Activated T-helper 2 cell treated with anti-CD3 and anti-CD28 coated beads, Interferon-gamma antibody, Interleukin-2, Interleukin-4, amounts not matched to agents 10 μg/mL and 5 μg/mL and 100 μg/mL, durations not matched to agents 14 hours and 24 hours and 36 hours (primary cell): ENCODE results near the gene TRUB1. TPM values are rescaled to one million over a fixed set of nuclear protein-coding genes. Genes with fewer than 3 reads are reported as not detected.

Experiments used
- DNase-seq: peaks from one replicate; pipeline ENCODE4 v3.0.0; 2021; ENCODE audit warnings: low spot score
- H3K27ac Mint-ChIP-seq: one replicate; pipeline ENCODE4 v1.8.0; 2021; ENCODE audit warnings: mixed read lengths
- H3K27me3 Mint-ChIP-seq: one replicate; pipeline ENCODE4 v1.8.0; 2021; ENCODE audit warnings: low read depth, mixed read lengths
- H3K36me3 Mint-ChIP-seq: one replicate; pipeline ENCODE4 v1.8.0; 2021; ENCODE audit warnings: low read depth, mixed read lengths
- H3K4me1 Mint-ChIP-seq: one replicate; pipeline ENCODE4 v1.8.0; 2021; ENCODE audit warnings: low read depth, mixed read lengths
- H3K4me3 Mint-ChIP-seq: one replicate; pipeline ENCODE4 v1.8.0; 2021; ENCODE audit warnings: low read depth, mild to moderate bottlenecking, moderate library complexity, mixed read lengths
- H3K9me3 Mint-ChIP-seq: one replicate; pipeline ENCODE4 v1.8.0; 2021; ENCODE audit warnings: mixed read lengths
- intact Hi-C: fragments of 100-400 bp; cut with micrococcal nuclease; formaldehyde crosslinking; loops from one replicate; pipeline ENCODE4 v1.15.1; 2023
- total RNA-seq: library from RNA; stranded (reverse); gene quantifications from 2 replicates; pipeline ENCODE4 v1.2.3, GENCODE V29; 2022

TRUB1 gene
- total RNA-seq, 1 donor from 2014 or later = 20.3 TPM

- Mint-ChIP-seq H3K36me3 (peaks cover 3% of the 10 kb centered on the region), H3K9me3 (peaks cover 11% of the 10 kb centered on the region), H3K27ac (peak overlapping the region; percentile 86), H3K4me1 (peaks cover 52% of the 10 kb centered on the region), H3K4me3 (peak overlapping the region; percentile 43), H3K27me3 (no peaks in the 10 kb centered on the region)
- DNase-seq = no peak
- intact Hi-C loops = loop anchor here (1.0 to 5.0 kb wide), 2 partner anchors 26 to 385 kb away; partner anchors contain the start of gene TRUB1
Observed at GRCh38 chr10:114911801-114912469, 26.1 kb upstream of the TRUB1 start.

- Mint-ChIP-seq H3K9me3 (peaks cover 11% of the 10 kb centered on the region), H3K4me1 (peaks cover 52% of the 10 kb centered on the region), H3K27me3 (no peaks in the 10 kb centered on the region), H3K27ac (peak overlapping the region; percentile 86), H3K36me3 (peaks cover 3% of the 10 kb centered on the region), H3K4me3 (peak overlapping the region; percentile 22)
- DNase-seq = no peak
- intact Hi-C loops = loop anchor here (5.0 kb wide), 1 partner anchor 385 kb away; no protein-coding TSS in a partner anchor
Observed at GRCh38 chr10:114912470-114912859, 25.5 kb upstream of the TRUB1 start.

- peak overlapping the region; percentile 79 for H3K27ac Mint-ChIP-seq
- H3K4me1 Mint-ChIP-seq = peaks cover 59% of the 10 kb centered on the region
- H3K9me3 Mint-ChIP-seq = peaks cover 4% of the 10 kb centered on the region
- no peak for DNase-seq
- peaks cover 3% of the 10 kb centered on the region for H3K36me3 Mint-ChIP-seq
- no peaks in the 10 kb centered on the region for H3K27me3 Mint-ChIP-seq
- intact Hi-C loops = loop anchor here (1.0 to 5.0 kb wide), 7 partner anchors 12 to 422 kb away; no protein-coding TSS in a partner anchor
- H3K4me3 Mint-ChIP-seq = peak overlapping the region; percentile 37
Observed at GRCh38 chr10:114914560-114914959, 23.4 kb upstream of the TRUB1 start.

GRCh38 chr10:114915294-114915693, 22.7 kb upstream of the TRUB1 start:
- no peaks in the 10 kb centered on the region for H3K27me3 Mint-ChIP-seq
- intact Hi-C loops = loop anchor here (2.0 kb wide), 2 partner anchors 38 to 90 kb away; no protein-coding TSS in a partner anchor
- peak overlapping the region; percentile 74 for H3K27ac Mint-ChIP-seq
- no peaks in the 10 kb centered on the region for H3K9me3 Mint-ChIP-seq
- peaks cover 54% of the 10 kb centered on the region for H3K4me1 Mint-ChIP-seq
- H3K4me3 Mint-ChIP-seq = no peak overlapping the region
- DNase-seq = no peak
- H3K36me3 Mint-ChIP-seq = peaks cover 3% of the 10 kb centered on the region

- H3K27ac Mint-ChIP-seq = no peak overlapping the region
- H3K27me3 Mint-ChIP-seq = no peaks in the 10 kb centered on the region
- H3K4me1 Mint-ChIP-seq = peaks cover 45% of the 10 kb centered on the region
- H3K9me3 Mint-ChIP-seq = no peaks in the 10 kb centered on the region
- intact Hi-C loops = no loop called here
- DNase-seq = no peak
- H3K36me3 Mint-ChIP-seq = peaks cover 6% of the 10 kb centered on the region
- H3K4me3 Mint-ChIP-seq = no peak overlapping the region
Observed at GRCh38 chr10:114916653-114917052, 21.3 kb upstream of the TRUB1 start.

- Mint-ChIP-seq H3K4me3 (no peak overlapping the region), H3K36me3 (peaks cover 6% of the 10 kb centered on the region), H3K9me3 (no peaks in the 10 kb centered on the region), H3K27me3 (peaks cover 1% of the 10 kb centered on the region), H3K27ac (no peak overlapping the region), H3K4me1 (peaks cover 37% of the 10 kb centered on the region)
- intact Hi-C loops = no loop called here
- no peak for DNase-seq
Observed at GRCh38 chr10:114917459-114917858, 20.5 kb upstream of the TRUB1 start.

GRCh38 chr10:114917927-114918672, 19.9 kb upstream of the TRUB1 start:
- intact Hi-C loops = no loop called here
- H3K36me3 Mint-ChIP-seq = peaks cover 6% of the 10 kb centered on the region
- no peaks in the 10 kb centered on the region for H3K9me3 Mint-ChIP-seq
- H3K27me3 Mint-ChIP-seq = peaks cover 2% of the 10 kb centered on the region
- peaks cover 36% of the 10 kb centered on the region for H3K4me1 Mint-ChIP-seq
- peak overlapping the region; percentile 1 for H3K27ac Mint-ChIP-seq
- H3K4me3 Mint-ChIP-seq = no peak overlapping the region
- DNase-seq = no peak

GRCh38 chr10:114920459-114920858, 17.5 kb upstream of the TRUB1 start:
- intact Hi-C loops = no loop called here
- Mint-ChIP-seq H3K9me3 (peaks cover 3% of the 10 kb centered on the region), H3K27me3 (peaks cover 2% of the 10 kb centered on the region), H3K36me3 (peaks cover 7% of the 10 kb centered on the region), H3K4me3 (no peak overlapping the region), H3K4me1 (peaks cover 17% of the 10 kb centered on the region), H3K27ac (no peak overlapping the region)
- DNase-seq = no peak

- intact Hi-C loops = no loop called here
- DNase-seq = no peak
- Mint-ChIP-seq H3K4me3 (no peak overlapping the region), H3K9me3 (peaks cover 3% of the 10 kb centered on the region), H3K36me3 (peaks cover 6% of the 10 kb centered on the region), H3K27ac (no peak overlapping the region), H3K4me1 (peaks cover 23% of the 10 kb centered on the region), H3K27me3 (peaks cover 2% of the 10 kb centered on the region)
Observed at GRCh38 chr10:114922003-114922402, 16.0 kb upstream of the TRUB1 start.

GRCh38 chr10:114923551-114923950, 14.4 kb upstream of the TRUB1 start:
- Mint-ChIP-seq H3K27me3 (peaks cover 2% of the 10 kb centered on the region), H3K27ac (no peak overlapping the region), H3K36me3 (peaks cover 6% of the 10 kb centered on the region), H3K4me1 (peaks cover 21% of the 10 kb centered on the region), H3K9me3 (peaks cover 3% of the 10 kb centered on the region), H3K4me3 (no peak overlapping the region)
- no peak for DNase-seq
- intact Hi-C loops = no loop called here

- H3K27me3 Mint-ChIP-seq = peaks cover 2% of the 10 kb centered on the region
- DNase-seq = peak; percentile 18
- H3K4me1 Mint-ChIP-seq = peaks cover 22% of the 10 kb centered on the region
- intact Hi-C loops = loop anchor here (1.0 to 5.0 kb wide), 5 partner anchors 7 to 399 kb away; no protein-coding TSS in a partner anchor
- H3K36me3 Mint-ChIP-seq = peaks cover 3% of the 10 kb centered on the region
- peak overlapping the region; percentile 60 for H3K27ac Mint-ChIP-seq
- no peak overlapping the region for H3K4me3 Mint-ChIP-seq
- peaks cover 3% of the 10 kb centered on the region for H3K9me3 Mint-ChIP-seq
Observed at GRCh38 chr10:114925587-114926586, 12.1 kb upstream of the TRUB1 start.

GRCh38 chr10:114928818-114929217, 9.2 kb upstream of the TRUB1 start:
- Mint-ChIP-seq H3K36me3 (no peaks in the 10 kb centered on the region), H3K9me3 (peaks cover 13% of the 10 kb centered on the region), H3K27ac (no peak overlapping the region), H3K4me3 (no peak overlapping the region), H3K4me1 (peaks cover 30% of the 10 kb centered on the region), H3K27me3 (no peaks in the 10 kb centered on the region)
- DNase-seq = no peak
- intact Hi-C loops = loop anchor here (5.0 kb wide), 2 partner anchors 102 to 402 kb away; no protein-coding TSS in a partner anchor
